NB4 (cell line): Measurements from ENCODE around the gene USP12.

Experiments
- TF ChIP-seq, protein P1 (sequence below): IDR thresholded peaks from one replicate; pipeline ENCODE4 v1.5.1; 2012; ENCODE audit warnings: low read depth, low read length
- TF ChIP-seq, protein P2 (sequence below): IDR thresholded peaks from 2 replicates; pipeline ENCODE4 v1.6.1; 2011; ENCODE audit warnings: low read depth, low read length

DNA sequence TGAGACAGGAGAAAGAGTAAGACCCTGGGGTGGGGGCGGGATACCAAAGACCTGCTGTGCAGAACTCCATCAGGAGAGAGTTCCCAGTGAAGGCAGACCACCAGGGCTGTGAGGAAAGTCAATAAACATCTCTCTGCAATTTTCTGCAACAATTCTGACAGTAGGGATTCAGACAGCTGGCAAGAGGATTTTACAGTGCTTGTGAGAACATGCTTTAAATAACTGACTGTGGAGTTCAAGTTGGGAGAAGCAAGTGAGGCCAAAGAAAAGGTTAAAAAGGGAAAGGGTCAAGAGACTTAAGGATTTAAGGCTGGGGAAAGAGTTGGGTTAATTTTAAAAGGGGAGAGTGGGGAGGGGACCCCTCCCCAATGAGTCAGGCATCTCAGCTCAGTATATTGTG lies 98.4 kb downstream of the USP12 start:
- TF ChIP-seq, protein P1, sequence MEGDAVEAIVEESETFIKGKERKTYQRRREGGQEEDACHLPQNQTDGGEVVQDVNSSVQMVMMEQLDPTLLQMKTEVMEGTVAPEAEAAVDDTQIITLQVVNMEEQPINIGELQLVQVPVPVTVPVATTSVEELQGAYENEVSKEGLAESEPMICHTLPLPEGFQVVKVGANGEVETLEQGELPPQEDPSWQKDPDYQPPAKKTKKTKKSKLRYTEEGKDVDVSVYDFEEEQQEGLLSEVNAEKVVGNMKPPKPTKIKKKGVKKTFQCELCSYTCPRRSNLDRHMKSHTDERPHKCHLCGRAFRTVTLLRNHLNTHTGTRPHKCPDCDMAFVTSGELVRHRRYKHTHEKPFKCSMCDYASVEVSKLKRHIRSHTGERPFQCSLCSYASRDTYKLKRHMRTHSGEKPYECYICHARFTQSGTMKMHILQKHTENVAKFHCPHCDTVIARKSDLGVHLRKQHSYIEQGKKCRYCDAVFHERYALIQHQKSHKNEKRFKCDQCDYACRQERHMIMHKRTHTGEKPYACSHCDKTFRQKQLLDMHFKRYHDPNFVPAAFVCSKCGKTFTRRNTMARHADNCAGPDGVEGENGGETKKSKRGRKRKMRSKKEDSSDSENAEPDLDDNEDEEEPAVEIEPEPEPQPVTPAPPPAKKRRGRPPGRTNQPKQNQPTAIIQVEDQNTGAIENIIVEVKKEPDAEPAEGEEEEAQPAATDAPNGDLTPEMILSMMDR = no peak
- TF ChIP-seq, protein P2, sequence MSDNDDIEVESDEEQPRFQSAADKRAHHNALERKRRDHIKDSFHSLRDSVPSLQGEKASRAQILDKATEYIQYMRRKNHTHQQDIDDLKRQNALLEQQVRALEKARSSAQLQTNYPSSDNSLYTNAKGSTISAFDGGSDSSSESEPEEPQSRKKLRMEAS = no peak
